NB4 (cell line): ENCODE measurements around the gene CCDC68.

Experiments
- CTCF ChIP-seq: IDR thresholded peaks from one replicate; pipeline ENCODE4 v1.5.1; 2012; ENCODE audit warnings: low read depth, low read length
- MAX ChIP-seq: IDR thresholded peaks from 2 replicates; pipeline ENCODE4 v1.6.1; 2011; ENCODE audit warnings: low read depth, low read length
- MYC ChIP-seq: IDR thresholded peaks from 2 replicates; pipeline ENCODE4 v1.6.1; 2011; ENCODE audit warnings: low read depth, low read length
- POLR2A ChIP-seq: IDR thresholded peaks from 2 replicates; pipeline ENCODE4 v1.6.1; 2011; ENCODE audit warnings: mild to moderate bottlenecking; ENCODE audit not compliant: insufficient read length; ENCODE audit errors: extremely low read depth

DNA sequence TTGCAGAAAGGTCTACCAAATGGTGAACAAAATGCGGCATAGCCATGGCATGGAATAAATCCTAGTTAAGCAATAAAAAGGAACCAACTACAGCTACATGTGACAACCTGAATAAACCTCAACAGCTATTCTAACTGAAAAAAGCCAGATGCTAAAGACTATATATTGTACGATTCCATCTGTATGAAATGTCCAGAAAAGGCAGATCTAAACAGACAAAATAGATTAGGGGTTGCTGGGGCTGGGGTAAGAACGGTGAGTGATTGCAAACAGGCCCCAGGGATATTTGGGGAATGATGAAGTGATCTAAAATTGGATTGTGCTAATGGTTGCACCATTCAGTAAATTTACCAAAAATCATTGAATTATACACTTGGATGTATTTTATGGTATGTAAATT lies 2.8 kb downstream of the CCDC68 start:
- TF ChIP-seq MAX (no peak), POLR2A (no peak), CTCF (no peak), MYC (no peak)
